Measurements from ENCODE around the gene CAMK2G.

GRCh38 chr10:73900064-73900463 lies 25.7 kb upstream of the CAMK2G start:
- TF ChIP-seq EP300 (IDR thresholded peaks at IDR 0.05; ENCODE audit: borderline replicate concordance) (no peak), RAD21 (IDR thresholded peaks at IDR 0.05; ENCODE audit: low read depth) (no peak), FOXM1 (IDR thresholded peaks at IDR 0.05; ENCODE audit: borderline replicate concordance, low read depth) (no peak), CREB1 (IDR thresholded peaks at IDR 0.05; ENCODE audit: low read depth) (no peak), YY1 (IDR thresholded peaks at IDR 0.05; ENCODE audit: low read depth) (no peak), CEBPB (IDR thresholded peaks at IDR 0.05) (no peak)
